SW480 (cell line): ENCODE data around the gene HOXD1.
A peak's percentile ranks its signal among the peaks of the same experiment; 100 is the strongest.

Source experiments
- DNase-seq: peaks from one replicate; pipeline ENCODE4 v3.0.0-alpha.2; 2016; ENCODE audit warnings: low spot score

The HOXD1 gene

DNA sequence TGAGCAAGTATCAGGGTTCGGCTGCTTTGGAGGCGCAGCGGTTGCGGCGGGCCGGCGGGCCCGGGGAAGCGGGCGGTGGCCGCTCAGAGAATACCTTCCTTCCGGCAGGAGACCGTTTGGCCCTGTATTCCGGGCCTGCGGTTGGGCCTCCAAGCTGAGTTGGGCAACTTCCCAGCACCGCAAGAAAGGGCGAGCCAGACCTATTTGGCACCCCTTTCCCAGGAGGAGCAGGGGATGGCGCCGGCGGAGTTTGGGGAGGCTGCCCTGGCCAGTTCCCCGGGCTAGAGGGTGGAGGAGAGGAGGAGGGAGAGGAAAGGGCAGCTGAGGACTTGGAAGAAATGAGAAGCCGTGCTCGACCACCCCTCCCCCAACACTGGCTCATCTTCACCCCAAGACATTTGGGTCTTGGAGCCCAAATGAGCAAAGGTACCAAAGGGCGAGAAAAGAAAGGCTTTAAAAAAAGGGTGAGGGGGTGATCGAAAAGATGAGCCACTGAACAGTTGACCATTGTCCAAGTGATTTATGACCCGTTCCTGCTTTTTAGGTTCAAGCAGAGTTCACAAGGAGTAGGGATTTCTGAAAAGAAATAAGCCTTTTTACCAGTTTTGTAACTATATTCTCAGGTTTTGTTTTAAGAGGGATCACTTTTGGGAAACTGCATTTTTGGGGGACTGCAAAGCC lies 23.0 kb upstream of the HOXD1 start:
- peak; percentile 28 for DNase-seq

DNA sequence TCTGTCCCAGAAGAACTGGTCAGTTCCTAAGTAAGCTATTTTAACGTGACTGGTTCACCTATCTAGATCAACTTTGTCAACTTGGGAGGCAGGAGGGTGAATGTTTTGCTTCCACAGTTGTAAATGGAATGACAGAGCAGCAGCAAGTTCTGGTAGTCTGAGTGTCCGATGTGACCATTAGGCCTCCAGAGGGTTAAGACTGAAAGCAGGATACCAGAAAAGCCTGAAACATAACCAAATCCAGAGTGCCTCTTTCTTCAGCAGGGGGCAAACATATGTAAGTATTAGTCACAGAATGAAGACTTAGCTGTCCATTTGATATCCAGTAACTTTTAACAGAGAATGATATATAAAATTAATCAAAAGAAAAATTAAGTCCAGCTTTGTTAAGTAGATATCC lies 22.2 kb upstream of the HOXD1 start:
- DNase-seq, result no peak

GRCh38 chr2:176167398-176167797 lies 21.1 kb upstream of the HOXD1 start:
- no peak for DNase-seq

- no peak for DNase-seq
Observed at GRCh38 chr2:176169181-176169580, 19.3 kb upstream of the HOXD1 start.

DNA sequence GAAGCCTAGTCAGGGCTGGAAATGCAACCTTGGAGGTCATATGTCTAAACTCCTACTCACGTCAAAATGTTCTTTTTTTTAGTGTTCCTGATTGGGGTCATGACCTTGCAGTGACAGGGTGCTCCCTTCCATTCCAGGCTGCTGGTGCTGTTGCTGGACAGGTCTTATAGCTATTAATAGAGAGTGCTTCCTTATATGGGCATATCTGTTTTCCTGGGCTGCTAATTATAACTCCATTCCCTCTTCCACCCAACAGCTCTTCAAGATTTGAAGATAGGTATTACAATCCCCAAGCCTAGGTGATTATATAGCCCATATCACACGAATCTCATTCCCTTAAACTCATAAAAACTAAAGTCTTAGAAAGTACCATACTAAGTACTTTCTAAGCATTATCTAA lies 18.8 kb upstream of the HOXD1 start:
- no peak for DNase-seq

DNA sequence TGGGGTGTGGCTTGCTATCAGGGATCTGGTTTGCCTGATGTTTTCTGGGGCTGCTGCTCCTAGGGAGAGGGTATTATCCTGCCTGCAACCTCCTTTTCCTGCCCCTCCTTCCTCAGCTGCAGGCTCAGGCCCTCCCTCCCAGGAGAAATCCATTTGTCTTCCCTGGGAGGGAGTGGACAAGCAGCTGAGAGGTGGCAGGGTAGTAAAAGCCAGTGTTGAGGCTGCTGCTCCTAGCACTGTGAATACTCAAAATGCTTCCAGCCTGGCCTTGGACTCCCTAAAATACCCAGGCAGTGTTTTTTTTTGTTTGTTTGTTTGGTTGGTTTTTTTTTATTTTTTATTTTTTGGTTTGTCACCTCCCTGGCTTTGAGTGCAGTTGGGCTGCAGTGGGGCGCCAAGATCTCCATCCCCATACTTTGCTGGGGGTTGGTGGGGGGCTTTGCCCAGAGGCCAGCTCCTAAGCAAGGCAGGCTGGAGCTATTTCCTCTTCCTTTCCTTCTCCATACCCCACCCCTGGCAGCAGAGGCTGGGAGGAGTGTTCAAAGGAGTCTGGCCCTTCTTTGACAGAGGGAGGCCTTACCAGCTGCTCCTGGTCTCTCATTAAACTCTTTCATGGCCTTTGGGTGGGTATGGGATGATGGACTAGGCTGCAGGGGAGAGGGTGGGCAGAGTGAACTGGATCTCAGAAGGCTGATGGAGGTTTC lies 17.7 kb upstream of the HOXD1 start:
- no peak for DNase-seq

GRCh38 chr2:176171351-176172006 lies 17.0 kb upstream of the HOXD1 start:
- DNase-seq, result no peak

DNA sequence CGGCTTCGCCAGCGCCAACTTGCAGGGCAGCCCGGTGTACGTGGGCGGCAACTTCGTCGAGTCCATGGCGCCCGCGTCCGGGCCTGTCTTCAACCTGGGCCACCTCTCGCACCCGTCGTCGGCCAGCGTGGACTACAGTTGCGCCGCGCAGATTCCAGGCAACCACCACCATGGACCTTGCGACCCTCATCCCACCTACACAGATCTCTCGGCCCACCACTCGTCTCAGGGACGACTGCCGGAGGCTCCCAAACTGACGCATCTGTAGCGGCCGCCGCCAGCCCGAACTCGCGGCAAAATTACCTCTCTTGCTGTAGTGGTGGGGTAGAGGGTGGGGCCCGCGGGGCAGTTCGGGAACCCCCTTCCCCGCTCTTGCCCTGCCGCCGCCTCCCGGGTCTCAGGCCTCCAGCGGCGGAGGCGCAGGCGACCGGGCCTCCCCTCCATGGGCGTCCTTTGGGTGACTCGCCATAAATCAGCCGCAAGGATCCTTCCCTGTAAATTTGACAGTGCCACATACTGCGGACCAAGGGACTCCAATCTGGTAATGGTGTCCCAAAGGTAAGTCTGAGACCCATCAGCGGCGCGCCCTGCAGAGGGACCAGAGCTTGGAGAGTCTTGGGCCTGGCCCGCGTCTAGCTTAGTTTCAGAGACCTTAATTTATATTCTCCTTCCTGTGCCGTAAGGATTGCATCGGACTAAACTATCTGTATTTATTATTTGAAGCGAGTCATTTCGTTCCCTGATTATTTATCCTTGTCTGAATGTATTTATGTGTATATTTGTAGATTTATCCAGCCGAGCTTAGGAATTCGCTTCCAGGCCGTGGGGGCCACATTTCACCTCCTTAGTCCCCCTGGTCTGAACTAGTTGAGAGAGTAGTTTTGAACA lies 16.2 kb upstream of the HOXD1 start:
- DNase-seq, result no peak

- peak; percentile 33 for DNase-seq
Observed at GRCh38 chr2:176172895-176173566, 15.4 kb upstream of the HOXD1 start.

DNA sequence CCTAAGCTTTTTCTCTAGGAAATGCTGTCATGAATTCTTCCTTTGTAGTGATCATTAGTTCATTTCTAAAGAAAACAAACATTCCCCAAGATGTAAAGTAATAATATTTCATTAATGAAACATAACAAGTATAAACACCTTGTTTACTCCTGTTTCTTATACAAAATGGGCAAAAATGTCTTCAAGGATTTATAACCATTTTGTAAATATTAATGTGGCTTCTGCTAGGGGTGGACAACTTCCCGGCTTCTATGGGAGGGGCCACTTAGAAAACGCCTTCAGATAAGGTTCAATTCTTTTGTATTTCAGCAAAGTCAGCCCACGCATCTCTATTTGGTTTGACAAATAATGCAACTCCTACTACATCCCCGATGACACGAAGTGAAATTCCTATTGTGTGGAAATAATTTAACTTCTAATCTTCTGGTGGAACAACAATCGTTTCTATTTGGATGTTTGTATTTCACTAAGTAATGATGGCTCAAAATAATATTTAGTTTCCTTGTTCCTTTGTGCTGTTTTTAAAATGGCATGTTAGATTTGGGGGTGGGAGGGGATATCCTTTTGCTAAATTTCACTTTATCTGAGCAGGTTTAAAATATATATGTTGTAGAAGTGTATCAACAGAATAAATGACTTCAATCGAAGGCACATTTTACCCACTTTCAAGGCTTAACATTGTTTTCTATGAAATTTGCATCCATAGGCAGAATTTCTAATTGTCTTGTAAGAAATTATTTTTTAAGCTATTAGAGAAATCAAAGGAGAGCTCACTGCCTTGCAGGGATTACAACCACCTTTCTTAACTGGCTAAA lies 14.7 kb upstream of the HOXD1 start:
- DNase-seq, result no peak

DNA sequence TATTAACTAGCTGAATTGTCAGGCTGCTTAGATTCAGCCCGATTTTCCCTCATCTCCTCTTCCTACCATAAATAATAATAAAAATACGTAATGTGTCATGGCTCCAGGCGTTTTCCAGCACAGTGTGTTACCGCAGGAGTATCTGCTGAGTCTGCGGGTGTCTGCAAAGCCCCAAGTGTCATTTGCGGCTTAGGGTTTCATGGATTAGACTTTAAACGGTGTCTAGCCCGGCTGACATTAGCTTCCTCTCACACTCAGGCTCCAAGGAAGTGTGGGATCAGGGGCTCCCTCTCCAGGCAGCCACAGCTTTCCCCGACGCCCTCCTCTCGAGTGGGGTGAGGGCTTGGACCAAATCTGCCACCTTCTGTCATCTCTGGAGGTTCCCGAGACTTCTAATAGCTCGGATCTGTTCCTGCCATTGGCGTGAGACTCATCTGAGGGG lies 14.1 kb upstream of the HOXD1 start:
- no peak for DNase-seq

- DNase-seq, result no peak
Observed at GRCh38 chr2:176174824-176175708, 13.4 kb upstream of the HOXD1 start.

DNA sequence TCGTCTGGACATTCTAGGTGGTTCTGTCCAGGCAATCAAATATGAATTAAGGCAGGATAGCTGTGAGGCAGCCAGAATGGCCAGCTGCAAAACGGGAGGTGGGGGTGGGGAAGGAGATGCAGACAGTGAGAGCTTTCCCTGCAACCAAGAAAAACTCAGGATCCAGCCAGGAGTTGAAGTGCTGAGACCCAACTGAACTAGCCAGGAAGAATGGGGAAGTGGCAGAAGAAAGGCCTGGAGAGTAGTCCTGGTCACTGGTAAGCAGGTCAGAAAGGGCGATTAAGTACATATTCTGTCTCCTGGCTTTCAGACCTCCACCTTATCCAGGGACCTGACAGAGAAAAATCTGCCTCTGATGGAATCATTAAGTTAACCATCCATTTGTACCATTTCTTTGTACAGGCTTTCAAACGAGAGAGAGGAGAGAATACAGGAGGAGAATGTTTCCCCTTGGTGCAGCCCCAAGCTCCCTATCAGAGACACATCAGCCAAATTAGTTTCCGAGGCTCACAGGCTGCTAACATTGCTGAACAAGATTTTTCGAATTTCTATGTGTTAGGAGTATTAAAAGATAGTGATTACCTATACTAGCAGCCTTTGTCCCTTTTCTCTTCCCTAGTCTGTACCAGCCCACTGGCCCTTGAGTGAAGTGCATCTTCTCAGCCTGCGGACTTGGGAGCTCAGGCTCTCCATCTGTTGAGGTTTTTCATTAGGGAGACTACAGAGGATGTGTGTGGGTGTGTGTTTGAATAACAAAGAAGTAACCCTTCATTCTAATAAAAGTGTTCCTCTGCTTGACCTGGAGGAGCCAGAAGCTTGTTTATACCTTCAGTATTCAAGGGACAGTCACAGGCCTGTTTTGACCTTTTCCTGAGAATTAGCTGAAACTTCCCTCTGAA lies 12.5 kb upstream of the HOXD1 start:
- DNase-seq, result no peak

DNA sequence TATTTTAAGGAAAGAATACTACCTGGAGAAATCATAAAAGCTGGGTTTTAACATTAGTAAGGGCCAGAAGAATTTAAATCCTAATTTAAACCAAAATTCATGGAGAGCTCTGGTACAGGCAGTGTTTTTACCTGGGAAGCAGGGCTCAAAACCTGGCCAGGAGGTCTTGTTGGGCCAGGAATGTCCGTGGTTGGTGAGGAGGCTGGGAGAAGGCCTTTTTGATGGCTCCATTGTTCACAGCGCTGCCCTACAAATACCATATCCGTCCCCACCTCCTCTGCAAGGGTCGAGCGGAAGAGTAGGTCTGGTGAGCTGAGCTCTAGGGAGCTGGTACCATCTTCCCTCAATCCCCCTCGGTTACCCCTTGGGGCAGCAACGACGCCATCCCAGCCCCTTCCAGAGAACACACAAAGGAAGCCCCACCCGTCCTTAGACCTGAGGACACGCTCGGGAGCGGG lies 10.9 kb upstream of the HOXD1 start:
- peak; percentile 51 for DNase-seq

DNA sequence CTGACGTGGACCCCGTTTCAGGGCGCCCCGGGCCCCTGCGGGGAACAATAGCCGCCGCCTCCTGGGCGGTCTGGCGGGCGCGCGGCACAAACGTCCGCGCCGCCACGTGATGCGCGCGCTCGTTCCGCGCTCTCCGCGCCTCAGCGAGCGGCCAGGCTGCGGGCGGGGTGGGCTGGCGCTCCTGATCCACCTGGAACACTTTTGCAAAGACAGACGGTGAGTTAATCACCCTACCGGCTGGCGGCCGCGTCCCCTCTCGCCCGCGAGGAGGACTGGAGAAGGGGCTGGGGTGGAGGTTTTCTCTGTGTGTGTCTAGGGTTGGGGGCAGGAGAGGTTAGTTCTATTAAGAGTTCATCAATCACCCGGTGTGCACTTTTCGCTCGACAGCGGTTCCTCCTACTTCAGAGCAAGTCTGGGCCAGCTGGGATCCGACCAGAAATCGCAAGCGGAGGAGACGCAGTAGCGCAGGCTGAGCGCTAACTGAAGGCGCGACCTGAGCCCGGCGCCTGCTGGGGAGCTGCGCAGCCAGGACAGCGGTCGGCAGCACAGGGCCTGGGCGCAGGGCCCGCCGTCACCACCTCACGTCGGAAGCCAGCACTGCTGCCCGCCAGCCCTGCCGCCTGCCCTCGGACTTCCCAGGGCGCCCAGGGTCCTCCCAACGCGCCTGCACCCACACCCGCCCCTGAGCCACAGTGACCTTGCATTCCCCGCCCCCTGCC lies 10.3 kb upstream of the HOXD1 start:
- peak; percentile 56 for DNase-seq

GRCh38 chr2:176178757-176179295 lies 9.6 kb upstream of the HOXD1 start:
- DNase-seq, result peak; percentile 66

DNA sequence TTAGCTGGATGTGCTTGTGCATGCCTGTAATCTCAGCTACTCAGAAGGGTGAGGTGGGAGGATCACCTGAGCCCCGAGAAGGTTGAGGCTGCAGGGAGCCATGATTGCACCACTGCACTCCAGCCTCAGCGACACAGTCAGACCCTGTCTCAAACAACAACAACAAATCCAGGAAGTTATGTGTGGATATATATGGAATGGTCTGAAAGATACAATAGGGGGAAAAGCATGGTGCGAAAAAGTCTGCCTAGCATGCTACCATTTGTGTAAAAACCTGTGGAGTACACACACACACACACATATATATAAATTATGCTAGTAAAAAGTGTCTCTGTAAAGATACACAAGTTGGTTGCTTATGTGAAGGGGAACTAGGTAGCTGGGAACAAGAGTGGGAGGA lies 6.9 kb upstream of the HOXD1 start:
- no peak for DNase-seq

GRCh38 chr2:176182671-176183070 lies 5.8 kb upstream of the HOXD1 start:
- DNase-seq, result no peak
